ENCODE data around the gene RAX2.

Gene RAX2

GRCh38 chr19:3743486-3743885 lies 28.5 kb downstream of the RAX2 start:
- no peak overlapping the region for H3K27ac ChIP-seq (ENCODE audit: low read depth, low read length)
- no peaks in the 10 kb centered on the region for H3K79me2 ChIP-seq (ENCODE audit: control insufficient read depth, insufficient read depth, low read length, unreplicated experiment)
- no peaks in the 10 kb centered on the region for H3K4me1 ChIP-seq (ENCODE audit: control insufficient read depth, insufficient read depth, low read length, unreplicated experiment)
- H3K36me3 ChIP-seq (ENCODE audit: insufficient read depth, low read length): no peaks in the 10 kb centered on the region
- no peaks in the 10 kb centered on the region for H3K27me3 ChIP-seq (ENCODE audit: insufficient read depth, low read length)
- no peak overlapping the region for H3K4me3 ChIP-seq (ENCODE audit: low read depth, low read length)
- no peak overlapping the region for H2AFZ ChIP-seq (ENCODE audit: low read length, unreplicated experiment)

- Histone ChIP-seq H3K36me3 (ENCODE audit: insufficient read depth, low read length) (no peaks in the 10 kb centered on the region), H3K27me3 (ENCODE audit: insufficient read depth, low read length) (no peaks in the 10 kb centered on the region), H3K79me2 (ENCODE audit: control insufficient read depth, insufficient read depth, low read length, unreplicated experiment) (no peaks in the 10 kb centered on the region), H3K27ac (ENCODE audit: low read depth, low read length) (no peak overlapping the region), H3K4me3 (ENCODE audit: low read depth, low read length) (no peak overlapping the region), H3K4me1 (ENCODE audit: control insufficient read depth, insufficient read depth, low read length, unreplicated experiment) (no peaks in the 10 kb centered on the region), H2AFZ (ENCODE audit: low read length, unreplicated experiment) (no peak overlapping the region)
These were observed 31.6 kb downstream of the RAX2 start for GRCh38 chr19:3740431-3740830.

GRCh38 chr19:3738477-3739220 lies 33.4 kb downstream of the RAX2 start:
- H3K79me2 ChIP-seq (ENCODE audit: control insufficient read depth, insufficient read depth, low read length, unreplicated experiment): no peaks in the 10 kb centered on the region
- H3K27ac ChIP-seq (ENCODE audit: low read depth, low read length): no peak overlapping the region
- no peaks in the 10 kb centered on the region for H3K4me1 ChIP-seq (ENCODE audit: control insufficient read depth, insufficient read depth, low read length, unreplicated experiment)
- no peaks in the 10 kb centered on the region for H3K36me3 ChIP-seq (ENCODE audit: insufficient read depth, low read length)
- no peaks in the 10 kb centered on the region for H3K27me3 ChIP-seq (ENCODE audit: insufficient read depth, low read length)
- no peak overlapping the region for H2AFZ ChIP-seq (ENCODE audit: low read length, unreplicated experiment)
- H3K4me3 ChIP-seq (ENCODE audit: low read depth, low read length): no peak overlapping the region

GRCh38 chr19:3737487-3738205 lies 34.4 kb downstream of the RAX2 start:
- Histone ChIP-seq H3K27me3 (ENCODE audit: insufficient read depth, low read length) (no peaks in the 10 kb centered on the region), H3K4me3 (ENCODE audit: low read depth, low read length) (no peak overlapping the region), H3K36me3 (ENCODE audit: insufficient read depth, low read length) (no peaks in the 10 kb centered on the region), H2AFZ (ENCODE audit: low read length, unreplicated experiment) (no peak overlapping the region), H3K4me1 (ENCODE audit: control insufficient read depth, insufficient read depth, low read length, unreplicated experiment) (no peaks in the 10 kb centered on the region), H3K27ac (ENCODE audit: low read depth, low read length) (no peak overlapping the region), H3K79me2 (ENCODE audit: control insufficient read depth, insufficient read depth, low read length, unreplicated experiment) (no peaks in the 10 kb centered on the region)

GRCh38 chr19:3736106-3736724 lies 35.8 kb downstream of the RAX2 start:
- Histone ChIP-seq H3K4me3 (ENCODE audit: low read depth, low read length) (no peak overlapping the region), H3K4me1 (ENCODE audit: control insufficient read depth, insufficient read depth, low read length, unreplicated experiment) (no peaks in the 10 kb centered on the region), H2AFZ (ENCODE audit: low read length, unreplicated experiment) (no peak overlapping the region), H3K27ac (ENCODE audit: low read depth, low read length) (no peak overlapping the region), H3K79me2 (ENCODE audit: control insufficient read depth, insufficient read depth, low read length, unreplicated experiment) (no peaks in the 10 kb centered on the region), H3K36me3 (ENCODE audit: insufficient read depth, low read length) (no peaks in the 10 kb centered on the region), H3K27me3 (ENCODE audit: insufficient read depth, low read length) (no peaks in the 10 kb centered on the region)

- Histone ChIP-seq H3K4me1 (ENCODE audit: control insufficient read depth, insufficient read depth, low read length, unreplicated experiment) (no peaks in the 10 kb centered on the region), H3K36me3 (ENCODE audit: insufficient read depth, low read length) (no peaks in the 10 kb centered on the region), H3K27ac (ENCODE audit: low read depth, low read length) (no peak overlapping the region), H3K27me3 (ENCODE audit: insufficient read depth, low read length) (no peaks in the 10 kb centered on the region), H3K4me3 (ENCODE audit: low read depth, low read length) (no peak overlapping the region), H2AFZ (ENCODE audit: low read length, unreplicated experiment) (no peak overlapping the region), H3K79me2 (ENCODE audit: control insufficient read depth, insufficient read depth, low read length, unreplicated experiment) (no peaks in the 10 kb centered on the region)
These were observed 37.8 kb downstream of the RAX2 start for GRCh38 chr19:3734310-3734600.

- H2AFZ ChIP-seq (ENCODE audit: low read length, unreplicated experiment): no peak overlapping the region
- H3K36me3 ChIP-seq (ENCODE audit: insufficient read depth, low read length): no peaks in the 10 kb centered on the region
- no peaks in the 10 kb centered on the region for H3K27me3 ChIP-seq (ENCODE audit: insufficient read depth, low read length)
- no peak overlapping the region for H3K27ac ChIP-seq (ENCODE audit: low read depth, low read length)
- no peaks in the 10 kb centered on the region for H3K79me2 ChIP-seq (ENCODE audit: control insufficient read depth, insufficient read depth, low read length, unreplicated experiment)
- H3K4me1 ChIP-seq (ENCODE audit: control insufficient read depth, insufficient read depth, low read length, unreplicated experiment): no peaks in the 10 kb centered on the region
- no peak overlapping the region for H3K4me3 ChIP-seq (ENCODE audit: low read depth, low read length)
These were observed 38.3 kb downstream of the RAX2 start for GRCh38 chr19:3733549-3734309.

GRCh38 chr19:3732108-3732507 lies 39.9 kb downstream of the RAX2 start:
- H3K27ac ChIP-seq (ENCODE audit: low read depth, low read length): no peak overlapping the region
- H3K27me3 ChIP-seq (ENCODE audit: insufficient read depth, low read length): no peaks in the 10 kb centered on the region
- no peaks in the 10 kb centered on the region for H3K79me2 ChIP-seq (ENCODE audit: control insufficient read depth, insufficient read depth, low read length, unreplicated experiment)
- no peak overlapping the region for H3K4me3 ChIP-seq (ENCODE audit: low read depth, low read length)
- no peaks in the 10 kb centered on the region for H3K36me3 ChIP-seq (ENCODE audit: insufficient read depth, low read length)
- peaks cover 5% of the 10 kb centered on the region for H3K4me1 ChIP-seq (ENCODE audit: control insufficient read depth, insufficient read depth, low read length, unreplicated experiment)
- no peak overlapping the region for H2AFZ ChIP-seq (ENCODE audit: low read length, unreplicated experiment)

GRCh38 chr19:3730457-3730958 lies 41.5 kb downstream of the RAX2 start:
- Histone ChIP-seq H2AFZ (ENCODE audit: low read length, unreplicated experiment) (no peak overlapping the region), H3K36me3 (ENCODE audit: insufficient read depth, low read length) (no peaks in the 10 kb centered on the region), H3K27me3 (ENCODE audit: insufficient read depth, low read length) (no peaks in the 10 kb centered on the region), H3K27ac (ENCODE audit: low read depth, low read length) (no peak overlapping the region), H3K79me2 (ENCODE audit: control insufficient read depth, insufficient read depth, low read length, unreplicated experiment) (no peaks in the 10 kb centered on the region), H3K4me1 (ENCODE audit: control insufficient read depth, insufficient read depth, low read length, unreplicated experiment) (peaks cover 5% of the 10 kb centered on the region), H3K4me3 (ENCODE audit: low read depth, low read length) (no peak overlapping the region)

- H3K4me3 ChIP-seq (ENCODE audit: low read depth, low read length): no peak overlapping the region
- no peaks in the 10 kb centered on the region for H3K36me3 ChIP-seq (ENCODE audit: insufficient read depth, low read length)
- peaks cover 5% of the 10 kb centered on the region for H3K4me1 ChIP-seq (ENCODE audit: control insufficient read depth, insufficient read depth, low read length, unreplicated experiment)
- no peaks in the 10 kb centered on the region for H3K79me2 ChIP-seq (ENCODE audit: control insufficient read depth, insufficient read depth, low read length, unreplicated experiment)
- H3K27ac ChIP-seq (ENCODE audit: low read depth, low read length): no peak overlapping the region
- H2AFZ ChIP-seq (ENCODE audit: low read length, unreplicated experiment): no peak overlapping the region
- H3K27me3 ChIP-seq (ENCODE audit: insufficient read depth, low read length): peaks cover 25% of the 10 kb centered on the region
These were observed 46.3 kb downstream of the RAX2 start for GRCh38 chr19:3725640-3726310.

All from ACC112 (cell line).